ENCODE results near the gene RGS12. TPM values are rescaled to one million over a fixed set of nuclear protein-coding genes. Genes with fewer than 3 reads are reported as not detected.

RGS12 gene
- total and polyA plus RNA-seq, 2 of the 13 experiments (the other 11 are each of a cell fraction or from before 2014, with no cell fraction given): 21.0 to 27.7 TPM

- TF ChIP-seq ZNF18 (CRISPR knock-in tag; IDR thresholded peaks at IDR 0.05; ENCODE audit: insufficient replicate concordance): peak; percentile 57
- no peak for TF ChIP-seq LCORL (IDR thresholded peaks at IDR 0.05)
- TF ChIP-seq LCORL (CRISPR knock-in tag; IDR thresholded peaks at IDR 0.05): peak; percentile 27; the same call in 1 of the 2 replicates
- no peak for TF ChIP-seq FOXP1 (IDR thresholded peaks at IDR 0.05)
- peak; percentile 84 for TF ChIP-seq FOXP1 (CRISPR knock-in tag; IDR thresholded peaks at IDR 0.05)
- 0 out of 2 replicates have a peak, but pooled peaks have one; percentile 31 for TF ChIP-seq ZNF337 (CRISPR knock-in tag; IDR thresholded peaks at IDR 0.05; ENCODE audit: borderline replicate concordance, low read depth)
- peak; percentile 47; the same call in 1 of the 2 replicates for TF ChIP-seq ZNF574 (CRISPR knock-in tag; IDR thresholded peaks at IDR 0.05)
- no peak for TF ChIP-seq NFE2L2 (IDR thresholded peaks at IDR 0.05; ENCODE audit: low read length)
- TF ChIP-seq RNF2 (conservative IDR thresholded peaks at IDR 0.05; ENCODE audit: low read depth): no peak
- no peak for TF ChIP-seq TRIM22 (IDR thresholded peaks at IDR 0.05)
- TF ChIP-seq CEBPB (IDR thresholded peaks at IDR 0.05; ENCODE audit: borderline replicate concordance, low read depth, low read length): no peak
- 0 out of 2 replicates have a peak, but pooled peaks have one; percentile 32 for TF ChIP-seq SPEN (CRISPR knock-in tag; IDR thresholded peaks at IDR 0.05; ENCODE audit: low read depth)
- TF ChIP-seq CENPBD1 (CRISPR knock-in tag; IDR thresholded peaks at IDR 0.05; ENCODE audit: borderline replicate concordance, low read depth): no peak
- no peak for TF ChIP-seq NFE2 (CRISPR knock-in tag; IDR thresholded peaks at IDR 0.05)
- TF ChIP-seq NRL (CRISPR knock-in tag; IDR thresholded peaks at IDR 0.05; ENCODE audit: borderline replicate concordance): no peak
- no peak for TF ChIP-seq ZFY (CRISPR knock-in tag; IDR thresholded peaks at IDR 0.05)
- TF ChIP-seq ZBTB10 (CRISPR knock-in tag; IDR thresholded peaks at IDR 0.05; ENCODE audit: borderline replicate concordance): no peak
- TF ChIP-seq ZFP41 (CRISPR knock-in tag; IDR thresholded peaks at IDR 0.05; ENCODE audit: borderline replicate concordance): no peak
- peak; percentile 82 for TF ChIP-seq FOXP4 (CRISPR knock-in tag; IDR thresholded peaks at IDR 0.05)
These were observed 49.5 kb downstream of the RGS12 start (continued) for GRCh38 chr4:3342182-3342854.

Measured in HepG2 (cell line).